Activated gamma-delta T cell treated with Interleukin-2 at 50 U/mL for 16 hours (primary cell): ENCODE data around the gene B3GALNT2.

Experiments used
- DNase-seq: peaks from one replicate; pipeline ENCODE4 v3.0.0-alpha.2; 2020

The B3GALNT2 gene

DNA sequence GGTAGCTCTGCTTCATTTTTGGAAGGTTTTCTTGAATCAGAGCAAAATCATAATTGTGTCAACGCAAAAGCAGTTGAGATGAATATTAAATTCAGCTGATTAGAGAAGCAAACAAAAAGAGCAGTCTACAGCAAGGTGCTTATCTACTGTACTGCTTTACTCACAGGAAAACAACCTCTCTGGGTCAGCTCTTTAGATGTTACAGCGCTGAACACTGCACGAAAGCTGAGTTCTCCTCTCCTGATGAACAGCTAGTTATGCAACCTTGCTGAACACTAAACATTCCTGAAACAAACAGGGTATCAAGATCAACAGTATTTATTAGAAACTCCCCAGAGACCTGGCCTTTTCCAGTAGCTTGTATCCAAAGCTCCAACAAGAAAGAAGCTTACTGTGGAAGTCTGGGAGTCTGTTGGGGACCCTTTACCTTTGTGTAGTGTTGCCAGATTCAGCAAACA is 95.7 kb downstream of the B3GALNT2 start:
- no peak for DNase-seq

DNA sequence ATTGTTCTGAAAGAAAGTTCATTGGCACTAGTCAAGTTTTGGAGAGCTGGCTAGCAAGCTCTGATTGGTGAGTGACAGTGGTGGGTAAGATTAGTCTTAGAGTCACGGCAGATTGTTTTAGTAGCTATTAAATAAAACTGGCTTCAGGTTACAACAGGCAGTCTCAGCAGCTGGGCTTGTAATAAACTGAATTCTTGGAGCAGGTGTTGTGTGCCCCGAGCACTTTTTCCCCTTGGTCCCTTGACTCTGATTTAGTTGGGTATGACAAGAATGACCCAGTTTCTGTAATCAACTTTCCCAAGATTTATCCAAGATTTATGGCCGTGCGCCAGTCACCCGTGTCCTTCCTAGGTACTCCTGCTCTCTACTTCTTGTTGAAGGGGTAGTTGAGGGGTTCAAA is 96.8 kb downstream of the B3GALNT2 start:
- no peak for DNase-seq

DNA sequence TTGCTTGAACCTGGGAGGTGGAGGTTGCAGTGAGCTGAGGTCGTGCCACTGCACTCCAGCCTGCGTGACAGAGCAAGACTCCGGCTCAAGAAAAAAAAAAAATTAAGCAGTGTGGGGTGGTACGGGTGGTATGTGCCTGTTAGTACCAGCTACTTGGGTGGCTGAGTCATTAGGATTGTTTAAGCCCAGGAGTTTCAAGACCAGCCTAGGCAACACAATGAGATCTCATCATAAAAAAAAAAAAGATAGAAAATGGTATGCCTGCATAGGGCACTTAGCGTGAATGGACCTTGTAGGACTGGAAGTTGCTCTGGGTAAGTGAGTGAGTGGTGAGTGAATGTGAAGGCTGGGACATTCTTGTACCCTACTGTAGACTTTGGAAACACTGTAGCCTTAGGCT is 100.1 kb downstream of the B3GALNT2 start:
- no peak for DNase-seq

DNA sequence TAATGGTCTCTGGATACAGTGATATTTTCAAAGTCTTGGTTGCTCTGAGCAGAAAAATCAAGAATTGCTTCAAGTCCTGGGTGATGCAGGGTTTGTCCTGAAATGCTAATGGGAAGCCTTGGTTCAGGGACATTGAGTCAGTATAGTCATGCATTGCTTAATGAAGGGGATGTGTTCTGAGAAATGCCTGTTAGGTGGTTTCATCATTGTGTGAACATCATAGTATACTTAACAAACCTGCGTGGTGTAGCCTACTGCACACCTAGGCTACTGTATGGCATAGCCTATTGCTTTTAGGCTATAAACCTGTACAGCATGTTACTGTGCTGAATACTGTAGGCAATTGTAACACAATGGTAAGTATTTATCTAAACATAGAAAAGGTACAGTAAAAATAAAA is 100.7 kb downstream of the B3GALNT2 start:
- DNase-seq = no peak

DNA sequence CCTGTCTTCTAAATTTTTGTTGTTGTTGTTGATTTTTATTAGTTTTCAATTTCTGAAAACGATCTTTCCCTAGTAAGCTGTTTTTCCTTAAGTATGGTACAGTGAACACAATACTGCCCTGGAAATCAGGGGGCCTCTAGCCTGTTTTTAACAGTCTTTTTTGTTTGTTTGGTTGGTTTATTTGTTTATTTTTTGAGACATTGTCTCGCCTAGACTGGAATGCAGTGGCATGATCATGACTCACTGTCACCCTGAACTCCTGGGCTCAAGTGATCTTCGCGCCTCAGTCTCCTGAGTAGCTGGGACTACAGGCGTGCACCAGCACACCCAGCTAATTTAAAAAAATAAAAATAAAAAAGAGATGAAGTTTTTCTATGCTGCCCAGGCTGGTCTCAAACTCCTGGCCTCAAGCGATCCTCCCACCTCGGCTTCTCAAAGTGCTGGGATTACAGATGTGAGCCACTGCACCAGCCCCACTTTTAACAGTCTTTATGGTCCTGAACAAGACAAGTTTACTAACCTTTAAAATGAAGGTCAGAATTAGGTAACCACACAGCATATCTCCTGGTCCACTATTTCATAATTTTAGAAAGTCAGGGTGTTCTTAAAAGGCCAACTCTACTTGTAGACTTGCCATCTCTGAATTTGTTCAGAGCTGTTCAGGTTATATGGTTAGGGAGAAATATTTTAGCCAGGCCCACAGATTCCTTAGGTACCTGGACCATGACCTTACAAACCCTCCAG is 101.6 kb downstream of the B3GALNT2 start:
- no peak for DNase-seq

DNA sequence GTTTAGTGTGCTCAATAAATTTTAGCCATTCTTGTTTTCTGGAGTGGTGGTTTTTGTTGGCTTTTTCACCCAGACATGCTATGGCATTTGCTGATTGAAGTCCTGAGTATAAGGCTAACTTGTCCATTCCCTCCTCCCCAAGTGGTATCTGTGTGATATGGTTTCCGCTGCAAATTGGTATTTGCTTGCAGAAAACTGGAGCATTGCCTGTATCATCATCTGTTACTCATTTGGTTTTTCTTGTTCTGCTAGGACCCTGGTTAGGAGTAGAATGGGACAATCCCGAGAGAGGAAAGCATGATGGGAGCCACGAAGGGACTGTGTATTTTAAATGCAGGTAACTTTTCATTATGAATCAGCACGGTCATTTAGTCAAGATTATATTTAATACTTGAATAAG is 103.0 kb downstream of the B3GALNT2 start:
- no peak for DNase-seq
